GM21619 (cell line): ENCODE results near the gene CRIP2.

Experiments used
- ATAC-seq: cut with Tn5 transposase; IDR thresholded peaks from one replicate; pipeline ENCODE4 v1.9.1; 2021; ENCODE audit not compliant: unreplicated experiment

CRIP2 gene

GRCh38 chr14:105497671-105498429, 23.2 kb downstream of the CRIP2 start:
- ATAC-seq: no peak

- no peak for ATAC-seq
Measured at GRCh38 chr14:105498430-105499255, 24.0 kb downstream of the CRIP2 start.

DNA sequence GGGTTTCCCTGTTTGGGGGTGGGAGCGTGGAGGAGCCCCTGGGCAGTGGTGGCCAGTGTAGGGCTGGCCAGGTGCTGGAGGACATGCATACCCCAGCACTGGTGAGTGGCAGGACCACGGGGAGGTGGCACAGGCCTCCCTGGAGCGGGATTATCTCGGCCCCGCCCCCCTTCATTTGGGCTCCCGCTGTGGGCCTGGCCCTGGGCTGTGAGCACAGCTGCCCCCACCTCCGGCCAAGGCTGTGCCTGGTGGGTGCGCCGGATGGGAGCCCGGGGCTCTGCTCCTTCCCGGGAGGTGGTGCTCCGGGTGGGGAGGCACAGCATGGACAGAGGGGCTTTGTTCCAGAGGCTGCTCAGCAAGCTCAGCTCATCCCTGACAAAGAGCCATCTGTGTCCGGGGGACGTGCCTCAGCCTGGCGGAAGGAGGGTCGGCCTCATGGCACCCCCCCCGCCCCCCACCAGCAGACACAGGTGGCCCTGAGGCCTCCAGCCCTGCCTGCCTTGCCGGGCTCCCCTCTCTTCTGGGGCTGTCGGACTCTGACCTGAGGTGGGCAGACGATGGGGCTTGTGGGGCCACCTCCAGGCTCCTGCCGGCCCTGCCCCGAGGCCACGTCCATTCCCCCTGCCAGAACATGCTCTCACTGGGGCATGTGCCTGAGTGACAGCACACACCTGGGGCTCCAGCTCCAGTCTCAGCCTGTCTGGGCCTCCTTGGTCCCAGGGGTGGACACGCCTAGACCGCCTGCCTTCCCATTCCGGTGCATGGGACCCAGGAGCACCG, 24.8 kb downstream of the CRIP2 start:
- no peak for ATAC-seq

DNA sequence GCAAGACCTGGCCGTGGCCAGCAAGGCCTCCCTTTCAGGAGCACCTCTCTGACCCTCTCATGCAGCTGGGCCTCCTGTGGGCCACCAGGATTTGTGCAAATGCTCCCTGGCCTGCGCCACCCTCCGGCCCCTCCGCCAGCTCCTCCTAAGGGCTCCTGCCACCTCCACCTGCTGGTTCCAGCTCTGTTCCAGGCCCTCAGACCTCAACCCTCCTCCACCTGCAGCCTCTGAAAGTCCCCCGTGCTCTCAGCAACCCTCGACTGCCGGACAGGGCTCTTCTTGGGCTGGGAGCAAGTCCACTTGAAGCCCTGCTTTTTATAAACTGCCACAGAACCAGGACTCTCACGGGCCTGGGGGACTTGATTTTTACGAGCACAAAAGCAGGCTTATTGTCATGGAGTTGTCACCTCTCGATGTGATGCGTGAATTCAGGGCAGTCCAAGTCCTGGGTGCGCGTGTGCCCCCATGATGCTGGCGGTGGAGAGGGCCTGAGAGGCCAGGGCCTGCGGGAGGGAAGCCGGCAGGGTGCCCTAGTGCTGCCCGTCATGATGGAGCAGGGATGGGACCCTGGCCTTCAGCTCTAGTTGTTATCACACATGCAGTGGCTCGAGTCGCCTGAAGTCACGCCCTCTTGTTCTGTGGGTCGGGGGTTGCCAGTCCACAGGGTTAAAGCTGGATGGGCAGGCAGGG, 25.6 kb downstream of the CRIP2 start:
- ATAC-seq: no peak

- no peak for ATAC-seq
Measured at GRCh38 chr14:105500726-105501101, 26.1 kb downstream of the CRIP2 start.

DNA sequence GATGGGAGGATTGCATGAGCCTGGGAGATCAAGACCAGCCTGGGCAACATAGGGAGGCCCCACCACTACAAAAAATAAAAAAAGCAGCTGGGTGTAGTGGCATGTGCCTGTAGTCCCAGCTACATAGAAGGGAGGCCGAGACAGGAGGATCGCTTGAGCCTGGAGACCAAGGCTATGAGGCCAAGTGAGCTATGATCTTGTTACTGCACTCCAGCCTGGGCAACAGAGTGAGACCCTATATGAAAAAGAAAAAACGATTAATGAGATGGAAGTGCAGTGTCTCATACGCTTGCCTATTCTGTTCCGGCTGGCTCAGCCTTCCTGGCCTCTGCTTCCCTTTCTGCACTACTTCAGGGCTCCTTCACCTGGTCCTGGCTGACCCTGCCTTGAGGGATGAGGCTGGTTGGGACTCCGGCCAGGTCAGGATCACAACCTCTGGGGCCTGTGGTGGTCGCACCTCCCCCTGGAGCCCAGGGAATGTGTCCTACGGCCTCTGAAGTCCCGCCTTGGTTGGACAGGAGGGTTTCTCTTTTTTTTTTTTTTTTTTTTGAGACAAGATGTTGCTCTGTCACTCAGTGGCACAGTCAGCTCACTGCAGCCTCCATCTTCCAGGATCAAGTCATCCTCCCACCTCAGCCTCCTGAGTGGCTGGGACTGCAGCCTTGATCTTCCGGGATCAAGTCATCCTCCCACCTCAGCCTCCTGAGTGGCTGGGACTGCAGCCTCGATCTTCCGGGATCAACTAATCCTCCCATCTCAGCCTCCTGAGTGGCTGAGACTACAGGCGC, 27.1 kb downstream of the CRIP2 start:
- ATAC-seq: no peak

DNA sequence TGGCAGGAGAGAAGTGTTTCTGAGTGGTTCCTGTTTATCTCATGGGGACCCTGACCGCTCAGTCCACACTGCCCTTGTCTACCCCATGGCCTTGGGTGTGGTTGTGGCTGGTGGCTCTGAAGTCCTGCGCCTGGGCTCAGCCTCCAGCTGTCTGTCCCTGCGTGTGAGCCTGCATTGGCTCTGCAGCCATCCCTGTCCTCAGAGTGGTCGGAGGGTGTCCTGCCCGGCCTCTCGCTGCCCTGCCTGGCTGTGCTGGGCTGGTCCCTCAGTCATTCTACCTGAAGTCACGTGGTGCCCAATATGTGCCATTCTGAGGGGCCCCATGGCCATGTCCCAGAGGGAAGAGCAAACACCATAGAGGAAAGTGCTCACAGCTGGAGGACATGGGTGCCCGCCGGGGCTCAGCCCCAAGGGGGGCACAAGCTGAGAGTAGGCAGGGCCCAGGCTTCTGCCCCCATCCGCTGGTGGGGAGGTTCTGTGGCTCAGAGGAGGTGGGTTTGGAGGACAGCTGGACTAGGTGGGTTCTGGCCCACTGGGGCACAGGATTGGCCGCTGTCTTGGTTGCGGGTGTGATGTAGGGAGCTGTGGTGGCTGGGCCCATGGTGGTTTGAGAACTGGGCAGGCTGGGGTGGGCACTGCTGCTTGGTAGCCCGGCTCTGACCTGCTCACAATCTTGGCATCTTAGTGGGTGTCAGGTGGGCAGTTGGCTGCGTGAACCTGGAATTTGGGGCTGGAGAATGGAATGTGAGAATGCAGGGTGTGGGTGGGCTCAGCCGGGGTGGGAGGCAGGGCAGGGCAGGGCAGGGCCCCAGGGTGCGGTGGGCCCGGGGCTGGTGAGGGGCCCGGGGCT, 28.1 kb downstream of the CRIP2 start:
- no peak for ATAC-seq

- no peak for ATAC-seq
Measured at GRCh38 chr14:105503296-105503640, 28.6 kb downstream of the CRIP2 start.

DNA sequence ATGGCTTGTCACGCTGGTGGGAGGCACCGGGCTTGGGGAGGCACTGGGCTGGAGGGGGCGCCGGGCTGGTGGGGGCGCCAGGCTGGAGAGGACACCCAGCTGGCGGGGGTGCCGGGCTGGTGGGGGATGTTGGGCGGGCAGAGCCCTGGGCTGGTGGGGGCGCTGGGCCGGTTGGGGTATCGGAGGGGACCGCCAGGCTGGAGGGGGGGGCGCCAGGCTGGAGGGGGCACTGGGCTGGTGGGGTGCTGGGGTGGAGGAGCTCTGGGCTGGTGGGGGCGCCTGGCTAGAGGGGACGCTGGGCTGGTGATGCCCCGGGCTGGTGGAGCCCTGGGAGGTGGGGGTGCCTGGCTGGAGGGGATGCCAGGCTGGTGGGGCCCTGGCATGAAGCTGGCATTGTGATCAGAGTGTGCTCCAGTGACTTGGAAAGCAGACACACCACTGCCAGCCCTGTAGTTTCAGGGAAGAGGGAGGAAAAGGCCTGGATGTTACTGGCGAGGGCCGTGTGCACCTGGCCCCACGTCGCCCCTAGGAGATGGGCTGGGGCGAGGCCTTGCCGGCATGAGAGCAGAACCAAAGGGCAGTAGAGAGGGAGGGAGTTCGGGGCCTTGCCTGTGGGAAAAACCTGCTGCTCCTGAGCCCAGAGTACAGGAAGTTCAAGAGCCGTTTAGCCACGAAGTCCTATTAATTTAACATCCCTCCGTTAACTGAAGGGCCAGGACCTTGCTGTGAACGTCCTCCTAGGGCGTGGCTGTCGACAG, 29.5 kb downstream of the CRIP2 start:
- no peak for ATAC-seq

DNA sequence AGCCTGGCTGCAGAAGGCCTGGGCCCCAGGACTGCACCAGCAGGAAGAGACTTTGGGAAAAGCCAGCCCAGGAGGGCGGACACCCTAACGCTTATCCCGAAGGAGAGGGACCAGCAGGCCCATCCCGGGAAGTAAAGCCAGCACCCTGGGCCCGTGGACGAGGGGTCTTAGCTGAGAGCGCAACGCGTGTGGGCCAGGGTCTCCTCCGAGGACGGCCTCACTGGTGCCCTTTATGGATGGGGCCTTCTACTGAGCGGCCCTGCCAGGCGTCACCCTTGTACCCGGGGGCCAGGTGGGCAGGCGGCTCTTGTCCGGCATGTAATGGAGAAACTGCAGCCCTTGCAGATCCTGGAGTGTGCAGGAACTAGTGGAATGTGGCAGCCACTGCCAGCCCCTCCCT, 30.5 kb downstream of the CRIP2 start:
- ATAC-seq: no peak

DNA sequence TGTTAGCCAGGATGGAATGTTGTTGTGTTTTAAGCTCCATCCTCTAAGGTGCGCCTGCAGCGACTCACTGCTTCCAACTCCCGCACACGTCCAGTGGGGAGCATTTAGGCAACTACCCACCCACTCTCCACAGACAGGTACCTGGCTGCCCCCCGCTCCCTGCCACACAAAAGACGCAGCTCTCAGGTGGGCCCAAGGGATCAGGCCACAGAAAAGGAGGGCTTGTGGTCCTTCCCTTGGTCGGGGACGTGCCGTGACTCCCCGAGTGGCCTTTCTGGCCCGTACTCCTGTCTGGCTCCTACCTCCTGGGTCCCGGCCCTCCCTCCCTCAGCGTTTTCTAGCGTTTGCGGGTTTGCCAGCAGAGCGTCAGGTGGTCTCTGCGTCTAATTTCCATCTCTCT, 32.6 kb downstream of the CRIP2 start:
- ATAC-seq: no peak

DNA sequence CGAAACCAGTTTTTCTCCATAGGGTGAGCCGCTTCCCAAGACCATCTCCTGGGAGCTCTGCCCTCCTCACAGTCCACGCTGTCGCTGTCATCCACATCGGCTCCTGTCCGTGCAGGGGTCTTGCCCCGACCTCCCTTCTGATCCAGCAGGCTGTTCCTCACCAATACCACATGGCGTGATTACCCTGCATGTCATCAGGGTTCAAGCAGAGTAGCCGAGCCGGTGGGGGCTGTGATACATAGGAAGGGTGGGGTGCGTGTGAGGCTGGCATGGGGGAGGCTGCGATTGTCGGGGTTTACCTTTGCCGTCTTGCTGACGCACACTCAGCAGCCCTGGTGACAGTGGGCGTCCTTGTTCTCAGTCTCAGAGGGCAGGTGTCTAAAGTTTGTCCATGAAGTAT, 33.4 kb downstream of the CRIP2 start:
- ATAC-seq: no peak

- ATAC-seq: no peak
Measured at GRCh38 chr14:105508601-105509000, 34.0 kb downstream of the CRIP2 start.

DNA sequence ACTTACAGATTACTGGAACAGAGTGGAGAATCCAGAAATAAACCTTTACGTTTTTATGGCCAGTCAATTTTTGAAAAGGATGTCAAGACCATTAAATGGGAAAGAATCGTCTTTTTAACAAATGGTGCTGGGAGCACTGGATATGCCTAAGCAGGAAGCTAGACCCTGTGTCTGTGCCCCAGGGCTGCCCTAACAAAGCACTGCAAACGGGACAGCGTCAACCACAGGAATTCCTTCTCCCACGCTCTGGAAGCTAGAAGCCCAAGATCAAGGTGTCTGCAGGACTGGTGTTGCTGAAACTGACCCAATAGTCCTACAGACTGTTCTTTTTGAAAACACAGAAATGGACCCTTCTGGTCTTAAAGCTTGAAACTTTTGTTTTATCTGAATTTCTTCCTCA, 42.5 kb downstream of the CRIP2 start:
- ATAC-seq: no peak

DNA sequence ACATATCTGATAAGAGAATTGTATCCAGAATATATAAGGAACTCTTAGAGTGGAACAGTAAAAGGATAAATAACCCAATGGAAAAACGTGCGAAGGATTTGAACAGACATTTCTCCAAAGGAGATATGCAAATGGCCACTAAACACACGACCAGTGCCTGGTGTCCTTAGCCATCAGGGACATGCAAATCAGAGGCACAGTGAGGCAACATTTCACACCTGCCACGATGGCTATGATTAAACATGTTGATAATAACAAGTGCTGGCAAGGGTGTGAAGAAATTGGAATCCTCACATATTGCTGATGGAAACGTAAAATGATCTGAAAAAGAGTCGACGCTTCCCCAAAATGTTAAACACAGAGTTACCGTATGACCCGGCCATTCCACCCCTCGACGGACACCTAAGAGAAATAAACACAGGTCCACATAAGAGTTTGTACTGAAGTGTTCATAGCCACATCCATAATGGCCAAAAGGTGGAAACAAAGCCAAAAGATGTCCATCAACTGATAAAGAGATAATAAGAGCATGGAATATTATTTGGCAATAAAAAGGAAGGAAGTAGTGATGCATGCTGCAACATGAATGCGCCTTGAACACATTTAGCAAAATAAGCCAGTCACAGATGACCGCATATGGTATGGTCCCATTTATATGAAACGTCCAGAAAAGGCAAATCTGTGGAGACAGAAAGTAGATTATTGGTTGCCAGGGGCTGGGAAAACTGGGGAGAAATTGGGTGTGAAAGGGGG, 45.5 kb downstream of the CRIP2 start:
- ATAC-seq: no peak

GRCh38 chr14:105525326-105525725, 50.7 kb downstream of the CRIP2 start:
- no peak for ATAC-seq

DNA sequence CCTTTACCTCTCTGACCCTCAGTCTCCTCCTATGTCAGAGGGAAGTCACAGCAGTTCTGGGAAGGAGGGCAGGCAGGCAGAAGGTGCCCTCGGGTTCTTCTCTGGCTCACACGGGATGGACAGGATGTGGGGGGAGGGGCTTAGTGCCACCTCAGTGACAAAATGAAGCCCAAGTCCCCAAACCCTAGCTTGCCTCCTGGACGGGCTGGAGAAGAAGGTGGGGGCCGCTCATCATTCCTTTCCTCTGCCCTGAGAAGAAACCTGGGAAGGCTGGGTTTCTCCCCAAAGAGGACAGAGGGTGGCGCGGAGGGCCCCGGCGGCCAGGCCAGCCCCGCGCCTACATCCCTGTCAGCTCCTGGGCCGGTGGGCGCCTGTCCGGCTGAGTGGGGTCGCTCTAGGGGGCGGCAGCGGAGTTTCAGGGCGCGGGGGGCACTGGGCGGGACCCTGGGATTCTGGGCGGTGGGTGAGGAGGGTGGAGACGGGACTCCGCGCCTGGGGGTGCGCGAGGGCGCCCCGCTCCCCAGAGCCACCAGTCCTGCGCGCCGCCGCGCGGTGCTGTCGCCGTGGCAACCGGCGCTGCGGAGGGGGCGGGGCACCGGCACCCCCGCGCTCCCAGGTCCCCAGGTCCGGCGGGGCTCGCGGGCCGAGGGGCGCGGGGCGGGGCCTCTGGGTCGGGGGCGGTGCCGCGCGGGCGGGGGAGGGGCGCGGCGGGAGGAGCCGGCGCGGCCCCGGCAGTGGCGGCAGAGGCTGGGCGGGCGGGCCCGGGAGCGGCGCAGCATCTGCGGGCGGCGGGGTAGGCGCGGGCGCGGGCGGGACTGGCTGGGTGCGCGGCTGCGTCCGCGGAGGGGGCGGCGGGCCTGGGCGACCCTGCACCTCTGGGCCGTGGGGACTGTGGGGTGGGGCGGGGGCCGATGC, 51.5 kb downstream of the CRIP2 start, which contains the start of gene TMEM121:
TSS of gene TMEM121 (plus strand) at position 723 of the 915 bp plus-strand sequence. CDS start 2,252 bp downstream, outside the sequence.
- no peak for ATAC-seq
